ENCODE data around the gene CENPH.
"Not testable (repeated sequence)": the region's sequence is repeated elsewhere in the genome, so short reads cannot be mapped to it uniquely, and the experiment has no call there.

Gene CENPH

DNA sequence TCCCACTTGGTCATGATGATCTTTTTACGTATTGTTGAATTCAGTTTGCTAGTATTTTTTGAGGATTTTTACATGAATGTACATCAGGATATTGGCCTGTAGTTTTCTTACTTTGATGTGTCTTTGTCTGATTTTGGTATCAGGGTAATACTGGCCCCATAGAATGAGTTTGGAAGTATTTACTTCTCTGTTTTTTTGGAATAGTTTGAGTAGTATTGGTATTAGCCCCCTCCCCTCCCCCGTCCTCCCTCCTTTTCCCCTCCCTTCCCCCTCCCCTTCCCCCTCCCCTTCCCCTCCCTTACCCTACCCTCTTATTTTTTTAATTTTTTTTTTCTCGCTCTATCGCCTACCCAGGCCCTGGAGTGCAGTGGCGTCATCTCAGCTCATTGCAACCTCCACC, 55.6 kb downstream of the CENPH start:
- in situ Hi-C loops (cut with MboI; ENCODE audit: low sequenced_read_pairs): no loop called here

DNA sequence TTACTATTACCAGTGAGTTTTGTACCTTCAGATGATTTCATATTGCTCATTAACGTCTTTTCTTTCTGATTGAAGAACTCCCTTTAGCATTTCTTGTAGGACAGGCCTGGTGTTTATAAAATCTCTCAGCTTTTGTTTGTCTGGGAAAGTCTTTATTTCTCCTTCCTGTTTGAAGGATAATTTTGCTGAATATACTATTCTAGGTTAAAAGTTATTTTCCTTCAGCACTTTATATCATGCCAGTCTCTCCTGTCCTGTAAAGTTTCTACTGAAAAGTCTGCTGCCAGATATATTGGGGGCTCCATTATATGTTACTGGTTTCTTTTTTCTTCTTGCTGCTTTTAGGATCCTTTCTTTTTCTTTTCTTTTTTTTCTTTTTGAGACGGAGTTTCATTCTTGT, 58.6 kb downstream of the CENPH start:
- in situ Hi-C loops (cut with MboI; ENCODE audit: low sequenced_read_pairs): no loop called here

DNA sequence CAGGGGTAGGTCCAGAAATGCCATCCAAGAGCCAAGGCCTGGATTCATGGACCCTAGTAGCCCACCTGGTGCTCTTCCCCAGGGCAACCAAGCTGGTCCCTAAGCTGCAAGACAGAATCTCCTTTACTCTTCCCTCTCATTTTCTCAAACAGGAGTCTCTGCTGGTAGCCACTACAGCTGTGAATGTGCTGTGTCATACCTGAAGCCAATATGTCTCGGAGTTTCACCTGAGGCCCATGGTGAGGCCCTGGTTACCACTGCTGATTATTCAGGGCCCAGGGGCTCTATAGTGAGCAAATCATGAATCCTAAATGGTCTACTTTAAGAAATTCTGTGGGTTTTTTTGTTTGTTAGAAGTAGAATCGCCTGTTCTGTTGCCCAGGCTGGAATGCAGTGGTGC, 61.2 kb downstream of the CENPH start:
- in situ Hi-C loops (cut with MboI; ENCODE audit: low sequenced_read_pairs): no loop called here

DNA sequence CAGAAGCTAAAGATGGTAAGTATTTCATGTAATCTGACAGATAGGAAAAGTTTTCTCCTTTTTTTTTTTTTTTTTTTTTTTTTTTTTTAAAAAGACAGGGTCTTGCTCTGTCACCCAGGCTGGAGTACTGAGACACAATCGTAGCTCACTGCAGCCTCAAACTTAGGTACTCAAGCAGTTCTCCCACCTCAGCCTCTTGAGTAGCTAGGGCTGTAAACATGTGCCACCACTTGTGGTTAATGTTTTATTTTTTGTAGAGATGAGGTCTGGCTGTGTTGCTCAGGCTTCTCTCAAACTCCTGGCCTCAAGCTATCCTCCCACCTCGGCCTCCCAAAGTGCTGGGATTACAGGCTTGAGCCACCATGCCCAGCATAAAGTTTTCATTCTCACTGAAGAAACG, 63.1 kb downstream of the CENPH start:
- in situ Hi-C loops (cut with MboI; ENCODE audit: low sequenced_read_pairs): no loop called here

GRCh38 chr5:69255940-69256339, 66.6 kb downstream of the CENPH start:
- in situ Hi-C loops (cut with MboI; ENCODE audit: low sequenced_read_pairs): not testable (repeated sequence)

- in situ Hi-C loops (cut with MboI; ENCODE audit: low sequenced_read_pairs): no loop called here
These were observed 68.2 kb downstream of the CENPH start for GRCh38 chr5:69257577-69257976.

Measured in HL-60/S4 treated with retinoic acid at 250 ng/mL for 4 days and 3 days (cell line).